NCI-H2107 (cell line): ENCODE results near the gene WSB2.

Experiments used
- DNase-seq: peaks from one replicate; lab custom pipeline; 2025; lab: John Stamatoyannopoulos, UW

The WSB2 gene

GRCh38 chr12:117994551-117995438, 66.2 kb downstream of the WSB2 start:
- no peak for DNase-seq

GRCh38 chr12:117986705-117987469, 74.1 kb downstream of the WSB2 start:
- DNase-seq = no peak

GRCh38 chr12:117985182-117985581, 75.8 kb downstream of the WSB2 start:
- no peak for DNase-seq
